Ishikawa (cell line): ENCODE data around the gene THADA.

Experiments used
- CEBPB ChIP-seq: IDR thresholded peaks from 2 replicates; pipeline ENCODE4 v1.6.1; 2012
- CREB1 ChIP-seq: IDR thresholded peaks from 2 replicates; pipeline ENCODE4 v1.6.1; 2012; ENCODE audit warnings: low read depth
- EGR1 ChIP-seq: IDR thresholded peaks from 2 replicates; pipeline ENCODE4 v1.6.1; 2012
- EP300 ChIP-seq: IDR thresholded peaks from 2 replicates; pipeline ENCODE4 v1.6.1; 2012; ENCODE audit warnings: borderline replicate concordance
- FOXM1 ChIP-seq: IDR thresholded peaks from 2 replicates; pipeline ENCODE4 v1.6.1; 2012; ENCODE audit warnings: low read depth, borderline replicate concordance
- NFIC ChIP-seq: IDR thresholded peaks from 2 replicates; pipeline ENCODE4 v1.6.1; 2012
- RAD21 ChIP-seq: IDR thresholded peaks from 2 replicates; pipeline ENCODE4 v1.6.1; 2012; ENCODE audit warnings: low read depth
- TAF1 ChIP-seq: IDR thresholded peaks from 2 replicates; pipeline ENCODE4 v1.6.1; 2012; ENCODE audit warnings: low read depth, mild to moderate bottlenecking
- TCF12 ChIP-seq: IDR thresholded peaks from 2 replicates; pipeline ENCODE4 v1.6.1; 2012; ENCODE audit warnings: low read depth
- TEAD4 ChIP-seq: IDR thresholded peaks from 2 replicates; pipeline ENCODE4 v1.6.1; 2012
- YY1 ChIP-seq: IDR thresholded peaks from 2 replicates; pipeline ENCODE4 v1.6.1; 2012; ENCODE audit warnings: low read depth
- ZBTB7A ChIP-seq: IDR thresholded peaks from 2 replicates; pipeline ENCODE4 v1.6.1; 2012; ENCODE audit warnings: low read depth
- TF ChIP-seq, protein P1 (sequence below): IDR thresholded peaks from 2 replicates; pipeline ENCODE4 v1.6.1; 2012
- TF ChIP-seq, protein P2 (sequence below): IDR thresholded peaks from 2 replicates; pipeline ENCODE4 v1.6.1; 2012
- TF ChIP-seq, protein P3 (sequence below): IDR thresholded peaks from 2 replicates; pipeline ENCODE4 v1.6.1; 2012; ENCODE audit warnings: low read depth, mild to moderate bottlenecking

Gene THADA

DNA sequence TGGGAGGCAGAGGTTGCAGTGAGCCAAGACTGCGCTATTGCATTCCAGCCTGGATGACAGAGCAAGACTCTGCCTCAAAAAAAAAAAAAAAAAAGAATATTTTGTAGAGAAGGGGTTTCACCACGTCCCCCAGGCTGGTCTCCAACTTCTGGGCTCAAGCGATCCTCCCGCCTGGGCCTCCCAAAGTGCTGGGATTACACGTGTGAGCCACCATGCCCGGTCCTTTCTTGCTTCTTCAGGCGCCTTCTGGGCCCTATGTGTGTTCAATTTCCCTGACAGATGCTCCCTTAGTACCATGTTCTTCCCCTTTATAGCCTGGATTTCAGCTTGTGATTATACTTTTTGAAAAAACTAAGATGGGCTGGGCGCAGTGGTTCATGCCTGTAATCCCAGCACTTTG lies 379.2 kb downstream of the THADA start:
- TF ChIP-seq, protein P1, sequence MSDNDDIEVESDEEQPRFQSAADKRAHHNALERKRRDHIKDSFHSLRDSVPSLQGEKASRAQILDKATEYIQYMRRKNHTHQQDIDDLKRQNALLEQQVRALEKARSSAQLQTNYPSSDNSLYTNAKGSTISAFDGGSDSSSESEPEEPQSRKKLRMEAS: no peak
- TF ChIP-seq FOXM1 (no peak), EGR1 (no peak), NFIC (no peak), EP300 (no peak), YY1 (no peak), TAF1 (no peak), RAD21 (no peak), TCF12 (no peak), TEAD4 (no peak), ZBTB7A (no peak)
- TF ChIP-seq, protein P2, sequence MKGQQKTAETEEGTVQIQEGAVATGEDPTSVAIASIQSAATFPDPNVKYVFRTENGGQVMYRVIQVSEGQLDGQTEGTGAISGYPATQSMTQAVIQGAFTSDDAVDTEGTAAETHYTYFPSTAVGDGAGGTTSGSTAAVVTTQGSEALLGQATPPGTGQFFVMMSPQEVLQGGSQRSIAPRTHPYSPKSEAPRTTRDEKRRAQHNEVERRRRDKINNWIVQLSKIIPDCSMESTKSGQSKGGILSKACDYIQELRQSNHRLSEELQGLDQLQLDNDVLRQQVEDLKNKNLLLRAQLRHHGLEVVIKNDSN: no peak

DNA sequence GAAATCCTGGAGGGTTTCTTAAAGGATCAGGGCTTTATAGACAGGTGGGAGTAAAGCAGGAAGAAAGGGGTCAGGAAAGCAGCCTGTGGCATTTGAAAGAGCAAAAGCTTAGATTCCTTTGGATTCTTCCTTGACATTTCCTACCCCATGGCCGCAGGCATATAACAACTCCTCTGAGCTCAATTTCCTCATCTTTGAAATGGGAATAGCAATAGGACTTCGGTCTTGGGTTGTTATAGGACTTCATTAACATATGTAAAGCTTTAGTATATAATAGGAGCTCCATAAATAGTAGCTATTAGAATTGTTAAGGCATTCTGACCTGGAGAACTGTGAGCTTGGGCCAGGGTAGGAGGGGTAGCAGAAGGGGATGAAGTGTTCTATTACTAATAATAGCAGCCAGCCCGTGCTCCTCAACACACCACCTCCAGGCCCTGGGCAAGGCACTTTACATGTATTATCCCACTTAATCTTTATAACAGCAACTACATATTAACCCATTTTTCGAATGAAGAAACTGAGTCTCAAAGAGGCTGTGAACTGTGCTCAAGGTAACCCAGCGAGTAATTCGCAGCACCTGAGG lies 380.1 kb downstream of the THADA start:
- TF ChIP-seq YY1 (no peak), CEBPB (no peak), FOXM1 (no peak), RAD21 (no peak), TCF12 (no peak), NFIC (no peak), TAF1 (no peak), EP300 (no peak), CREB1 (no peak), ZBTB7A (no peak), EGR1 (no peak), TEAD4 (no peak)
- TF ChIP-seq, protein P3, sequence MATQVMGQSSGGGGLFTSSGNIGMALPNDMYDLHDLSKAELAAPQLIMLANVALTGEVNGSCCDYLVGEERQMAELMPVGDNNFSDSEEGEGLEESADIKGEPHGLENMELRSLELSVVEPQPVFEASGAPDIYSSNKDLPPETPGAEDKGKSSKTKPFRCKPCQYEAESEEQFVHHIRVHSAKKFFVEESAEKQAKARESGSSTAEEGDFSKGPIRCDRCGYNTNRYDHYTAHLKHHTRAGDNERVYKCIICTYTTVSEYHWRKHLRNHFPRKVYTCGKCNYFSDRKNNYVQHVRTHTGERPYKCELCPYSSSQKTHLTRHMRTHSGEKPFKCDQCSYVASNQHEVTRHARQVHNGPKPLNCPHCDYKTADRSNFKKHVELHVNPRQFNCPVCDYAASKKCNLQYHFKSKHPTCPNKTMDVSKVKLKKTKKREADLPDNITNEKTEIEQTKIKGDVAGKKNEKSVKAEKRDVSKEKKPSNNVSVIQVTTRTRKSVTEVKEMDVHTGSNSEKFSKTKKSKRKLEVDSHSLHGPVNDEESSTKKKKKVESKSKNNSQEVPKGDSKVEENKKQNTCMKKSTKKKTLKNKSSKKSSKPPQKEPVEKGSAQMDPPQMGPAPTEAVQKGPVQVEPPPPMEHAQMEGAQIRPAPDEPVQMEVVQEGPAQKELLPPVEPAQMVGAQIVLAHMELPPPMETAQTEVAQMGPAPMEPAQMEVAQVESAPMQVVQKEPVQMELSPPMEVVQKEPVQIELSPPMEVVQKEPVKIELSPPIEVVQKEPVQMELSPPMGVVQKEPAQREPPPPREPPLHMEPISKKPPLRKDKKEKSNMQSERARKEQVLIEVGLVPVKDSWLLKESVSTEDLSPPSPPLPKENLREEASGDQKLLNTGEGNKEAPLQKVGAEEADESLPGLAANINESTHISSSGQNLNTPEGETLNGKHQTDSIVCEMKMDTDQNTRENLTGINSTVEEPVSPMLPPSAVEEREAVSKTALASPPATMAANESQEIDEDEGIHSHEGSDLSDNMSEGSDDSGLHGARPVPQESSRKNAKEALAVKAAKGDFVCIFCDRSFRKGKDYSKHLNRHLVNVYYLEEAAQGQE: no peak
- TF ChIP-seq, protein P2: no peak
- TF ChIP-seq, protein P1: no peak

DNA sequence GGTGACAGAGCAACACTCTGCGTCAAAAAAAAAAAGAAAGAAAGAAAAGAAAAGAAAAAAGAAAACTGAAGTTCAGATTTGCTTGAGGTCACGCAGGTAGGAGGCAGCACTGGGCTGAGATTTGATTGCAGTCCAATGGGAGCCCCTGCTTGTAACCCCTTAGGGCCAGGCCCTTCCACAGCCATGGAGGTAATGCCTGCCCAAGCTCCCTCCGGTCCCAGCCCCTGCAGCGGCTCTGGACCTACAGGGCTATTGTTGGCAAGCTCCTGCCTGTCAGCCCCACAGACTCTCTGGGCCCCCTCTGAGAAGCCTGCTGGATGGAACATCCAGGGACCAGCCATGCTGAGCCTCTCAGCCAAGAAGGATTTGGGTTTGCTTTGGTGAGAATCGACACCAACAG lies 381.6 kb downstream of the THADA start:
- TF ChIP-seq, protein P3: no peak
- TF ChIP-seq CREB1 (no peak), ZBTB7A (no peak), YY1 (no peak), TCF12 (no peak), NFIC (no peak)

DNA sequence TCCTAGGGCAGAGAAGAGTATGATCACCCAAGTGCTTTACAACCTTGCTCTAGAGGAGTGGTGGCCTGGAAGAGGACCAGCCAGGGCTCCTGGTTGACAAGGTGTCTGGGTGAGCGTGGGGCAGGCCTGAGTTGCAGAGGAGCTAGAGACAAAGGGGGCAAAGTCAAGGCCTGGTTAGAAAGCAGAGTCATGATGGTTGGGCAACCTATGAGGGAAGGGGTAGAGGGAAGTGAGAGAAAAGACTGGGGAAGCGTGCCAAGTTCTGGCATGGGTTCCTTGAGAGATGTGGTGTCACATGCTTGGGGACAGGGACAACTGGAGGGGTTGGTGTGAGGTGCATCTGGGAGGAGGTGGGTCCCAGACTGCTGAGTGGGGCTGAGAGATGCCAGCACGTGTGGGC lies 382.9 kb downstream of the THADA start:
- TF ChIP-seq TAF1 (no peak), TCF12 (no peak), RAD21 (no peak), ZBTB7A (no peak), YY1 (no peak), NFIC (no peak)
- TF ChIP-seq, protein P1: no peak

DNA sequence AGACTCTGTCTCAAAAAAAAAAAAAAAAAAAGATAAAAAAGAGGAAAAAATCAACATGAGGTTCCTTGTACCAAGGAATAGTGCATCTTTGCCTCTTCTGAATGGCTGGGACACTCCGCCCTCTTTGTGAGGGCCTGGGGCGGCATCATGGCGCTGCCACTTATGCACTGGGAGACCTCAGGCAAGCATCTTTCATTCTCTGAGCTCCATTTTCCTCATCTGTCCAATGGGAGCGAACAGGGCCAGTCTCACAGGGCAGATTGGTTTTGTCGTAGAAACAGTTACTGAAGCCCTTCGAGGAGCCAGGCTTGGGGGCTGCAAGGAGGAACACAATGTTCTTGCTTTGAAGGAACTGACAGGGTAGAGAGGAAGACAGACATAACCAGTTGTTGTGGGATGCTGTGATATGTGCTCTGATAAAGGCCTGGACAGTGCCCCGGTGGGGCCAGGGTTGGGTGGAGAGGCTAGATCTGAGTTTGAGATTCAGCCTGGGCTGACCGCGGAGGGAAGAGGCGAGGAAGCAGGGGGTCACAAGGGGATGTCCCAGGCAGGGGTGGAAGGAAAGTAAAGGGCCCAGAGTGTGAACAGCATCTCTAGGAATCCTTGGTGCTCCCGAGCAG lies 383.5 kb downstream of the THADA start:
- TF ChIP-seq, protein P1: no peak
- no peak for TF ChIP-seq CREB1
- no peak for TF ChIP-seq CEBPB
- TF ChIP-seq TAF1: no peak
- TF ChIP-seq EGR1: no peak
- no peak for TF ChIP-seq YY1
- no peak for TF ChIP-seq TEAD4
- TF ChIP-seq TCF12: no peak
- no peak for TF ChIP-seq ZBTB7A
- TF ChIP-seq, protein P3: no peak
- TF ChIP-seq FOXM1: no peak
- TF ChIP-seq, protein P2: no peak
- no peak for TF ChIP-seq NFIC
- TF ChIP-seq RAD21: no peak
- no peak for TF ChIP-seq EP300
